Lung microvascular endothelial cell (primary cell): ENCODE results near the gene DEFB124. TPM values are rescaled to one million over a fixed set of nuclear protein-coding genes. Genes with fewer than 3 reads are reported as not detected.
"Not testable (repeated sequence)": the region's sequence is repeated elsewhere in the genome, so short reads cannot be mapped to it uniquely, and the experiment has no call there.

Experiments used
- DNase-seq, 2 donors: peaks; one replicate each; pipeline versions ENCODE4 v3.0.0 to v3.0.0-alpha.2; 2010; ENCODE audit warnings: low read depth in 2 of 2
- total RNA-seq: library from RNA; depleted of rRNA; stranded (reverse); fragments of >200 nt; gene quantifications from 2 replicates; pipeline ENCODE4 v1.2.1, GENCODE V29; 2014

The DEFB124 gene
- total RNA-seq, 1 donor from 2014 or later: not detected

- not testable (repeated sequence) for DNase-seq
Measured at GRCh38 chr20:31426891-31427551, 47.9 kb downstream of the DEFB124 start.

GRCh38 chr20:31425797-31426196 lies 49.1 kb downstream of the DEFB124 start:
- DNase-seq: no peak

GRCh38 chr20:31418307-31418706 lies 56.6 kb downstream of the DEFB124 start:
- no peak for DNase-seq

GRCh38 chr20:31415653-31416052 lies 59.3 kb downstream of the DEFB124 start:
- no peak for DNase-seq

Other genes with a start within 250 kb of the DEFB124 start
- not detected in 2 replicates for gene DEFB115, start 217.5 kb downstream of the DEFB124 start, total RNA-seq
- gene DEFB116, start 166.5 kb downstream of the DEFB124 start, total RNA-seq: not detected in 2 replicates
- gene DEFB118, start 106.5 kb downstream of the DEFB124 start, total RNA-seq: not detected in 2 replicates
- gene DEFB119, start 84.5 kb downstream of the DEFB124 start, total RNA-seq: not detected in 2 replicates
- not detected in 2 replicates for gene DEFB121, start 68.9 kb downstream of the DEFB124 start, total RNA-seq
- not detected in 2 replicates for gene DEFB123, start 34.5 kb downstream of the DEFB124 start, total RNA-seq
- gene REM1, start 161 bp upstream of the DEFB124 start, total RNA-seq: under 0.01 TPM in 1 of 2 replicates, not detected in the other
- 31.6 and 37.9 TPM in 2 replicates for gene HM13, start 39.3 kb upstream of the DEFB124 start, total RNA-seq
- 478 and 838 TPM in 2 replicates for gene ID1, start 130.2 kb upstream of the DEFB124 start, total RNA-seq
- not detected in 2 replicates for gene COX4I2, start 162.8 kb upstream of the DEFB124 start, total RNA-seq
- 36.0 and 40.7 TPM in 2 replicates for gene BCL2L1, start 247.7 kb upstream of the DEFB124 start, total RNA-seq